ENCODE measurements around the gene RTEL1.

Gene RTEL1, protein sequence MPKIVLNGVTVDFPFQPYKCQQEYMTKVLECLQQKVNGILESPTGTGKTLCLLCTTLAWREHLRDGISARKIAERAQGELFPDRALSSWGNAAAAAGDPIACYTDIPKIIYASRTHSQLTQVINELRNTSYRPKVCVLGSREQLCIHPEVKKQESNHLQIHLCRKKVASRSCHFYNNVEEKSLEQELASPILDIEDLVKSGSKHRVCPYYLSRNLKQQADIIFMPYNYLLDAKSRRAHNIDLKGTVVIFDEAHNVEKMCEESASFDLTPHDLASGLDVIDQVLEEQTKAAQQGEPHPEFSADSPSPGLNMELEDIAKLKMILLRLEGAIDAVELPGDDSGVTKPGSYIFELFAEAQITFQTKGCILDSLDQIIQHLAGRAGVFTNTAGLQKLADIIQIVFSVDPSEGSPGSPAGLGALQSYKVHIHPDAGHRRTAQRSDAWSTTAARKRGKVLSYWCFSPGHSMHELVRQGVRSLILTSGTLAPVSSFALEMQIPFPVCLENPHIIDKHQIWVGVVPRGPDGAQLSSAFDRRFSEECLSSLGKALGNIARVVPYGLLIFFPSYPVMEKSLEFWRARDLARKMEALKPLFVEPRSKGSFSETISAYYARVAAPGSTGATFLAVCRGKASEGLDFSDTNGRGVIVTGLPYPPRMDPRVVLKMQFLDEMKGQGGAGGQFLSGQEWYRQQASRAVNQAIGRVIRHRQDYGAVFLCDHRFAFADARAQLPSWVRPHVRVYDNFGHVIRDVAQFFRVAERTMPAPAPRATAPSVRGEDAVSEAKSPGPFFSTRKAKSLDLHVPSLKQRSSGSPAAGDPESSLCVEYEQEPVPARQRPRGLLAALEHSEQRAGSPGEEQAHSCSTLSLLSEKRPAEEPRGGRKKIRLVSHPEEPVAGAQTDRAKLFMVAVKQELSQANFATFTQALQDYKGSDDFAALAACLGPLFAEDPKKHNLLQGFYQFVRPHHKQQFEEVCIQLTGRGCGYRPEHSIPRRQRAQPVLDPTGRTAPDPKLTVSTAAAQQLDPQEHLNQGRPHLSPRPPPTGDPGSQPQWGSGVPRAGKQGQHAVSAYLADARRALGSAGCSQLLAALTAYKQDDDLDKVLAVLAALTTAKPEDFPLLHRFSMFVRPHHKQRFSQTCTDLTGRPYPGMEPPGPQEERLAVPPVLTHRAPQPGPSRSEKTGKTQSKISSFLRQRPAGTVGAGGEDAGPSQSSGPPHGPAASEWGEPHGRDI (N-terminal part only)

DNA sequence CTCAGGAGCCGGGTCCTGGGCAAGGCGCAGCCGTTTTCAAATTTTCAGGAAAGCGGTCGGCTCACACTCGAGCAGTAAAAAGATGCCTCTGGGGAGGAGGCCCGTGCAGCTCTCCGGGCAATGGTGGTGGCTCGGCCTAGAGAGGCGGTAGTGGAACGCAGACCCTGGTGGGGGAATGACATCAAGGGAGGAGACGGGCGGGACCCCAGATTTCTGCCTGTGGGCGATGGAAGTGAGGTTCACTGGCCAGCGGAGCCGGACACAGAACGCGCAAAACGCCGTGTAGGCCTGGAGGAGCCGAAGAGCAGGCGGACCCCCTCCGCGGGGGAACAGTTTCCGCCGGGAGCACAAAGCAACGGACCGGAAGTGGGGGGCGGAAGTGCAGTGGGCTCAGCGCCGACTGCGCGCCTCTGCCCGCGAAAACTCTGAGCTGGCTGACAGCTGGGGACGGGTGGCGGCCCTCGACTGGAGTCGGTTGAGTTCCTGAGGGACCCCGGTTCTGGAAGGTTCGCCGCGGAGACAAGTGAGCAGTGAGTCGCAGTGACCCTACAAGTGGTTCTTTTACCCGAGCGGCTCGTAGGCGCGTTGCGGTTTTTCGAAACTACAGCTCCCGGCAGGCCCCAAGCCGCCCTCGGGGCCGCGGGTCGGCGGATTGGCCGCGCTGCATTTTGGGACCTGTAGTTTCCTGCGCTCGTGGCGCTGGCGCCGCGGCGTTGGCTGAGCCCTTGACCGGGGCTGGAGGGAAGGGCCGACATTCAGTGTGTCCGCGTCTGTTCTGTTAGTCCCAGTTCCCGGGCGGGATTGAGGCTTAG lies at the start of gene RTEL1:
Gene RTEL1 (plus strand): TSS at position 376 of the 812 bp plus-strand sequence. CDS start 1,091 bp downstream, outside the sequence.
- peak within 1 kb of the TSS; percentile 52 for H3K27ac ChIP-seq (ENCODE audit: low read depth, low read length)
- no peaks in the 10 kb centered on the region; the same call in 1 of the 2 replicates for H3K27me3 ChIP-seq (ENCODE audit: control insufficient read depth, low read length)
- H3K79me2 ChIP-seq (ENCODE audit: control insufficient read depth, low read length) = peaks cover 23% of the 10 kb centered on the region
- H3F3A ChIP-seq (ENCODE audit: control insufficient read depth, insufficient read depth) = no peaks in the 10 kb centered on the region
- H3K36me3 ChIP-seq (ENCODE audit: control insufficient read depth, low read length) = peaks cover 23% of the 10 kb centered on the region
- H3K9me2 ChIP-seq (replicated peaks; ENCODE audit: control insufficient read depth, low read length) = no peaks in the 10 kb centered on the region
- H3K4me3 ChIP-seq (ENCODE audit: low read length) = peak within 1 kb of the TSS; percentile 94
- peak within 1 kb of the TSS; percentile 84 for H3K4me2 ChIP-seq (ENCODE audit: low read length)
- TF ChIP-seq, protein P1, sequence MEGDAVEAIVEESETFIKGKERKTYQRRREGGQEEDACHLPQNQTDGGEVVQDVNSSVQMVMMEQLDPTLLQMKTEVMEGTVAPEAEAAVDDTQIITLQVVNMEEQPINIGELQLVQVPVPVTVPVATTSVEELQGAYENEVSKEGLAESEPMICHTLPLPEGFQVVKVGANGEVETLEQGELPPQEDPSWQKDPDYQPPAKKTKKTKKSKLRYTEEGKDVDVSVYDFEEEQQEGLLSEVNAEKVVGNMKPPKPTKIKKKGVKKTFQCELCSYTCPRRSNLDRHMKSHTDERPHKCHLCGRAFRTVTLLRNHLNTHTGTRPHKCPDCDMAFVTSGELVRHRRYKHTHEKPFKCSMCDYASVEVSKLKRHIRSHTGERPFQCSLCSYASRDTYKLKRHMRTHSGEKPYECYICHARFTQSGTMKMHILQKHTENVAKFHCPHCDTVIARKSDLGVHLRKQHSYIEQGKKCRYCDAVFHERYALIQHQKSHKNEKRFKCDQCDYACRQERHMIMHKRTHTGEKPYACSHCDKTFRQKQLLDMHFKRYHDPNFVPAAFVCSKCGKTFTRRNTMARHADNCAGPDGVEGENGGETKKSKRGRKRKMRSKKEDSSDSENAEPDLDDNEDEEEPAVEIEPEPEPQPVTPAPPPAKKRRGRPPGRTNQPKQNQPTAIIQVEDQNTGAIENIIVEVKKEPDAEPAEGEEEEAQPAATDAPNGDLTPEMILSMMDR (IDR thresholded peaks at IDR 0.05; ENCODE audit: low read depth, low read length, poor library complexity, severe bottlenecking) = no peak
- TF ChIP-seq EZH2phosphoT487 (IDR thresholded peaks at IDR 0.05; ENCODE audit: borderline replicate concordance, low read length) = no peak
- peaks cover 8% of the 10 kb centered on the region; the same call in 1 of the 2 replicates for H4K20me1 ChIP-seq (ENCODE audit: control insufficient read depth, insufficient read depth, low read depth, low read length)
- peaks cover 32% of the 10 kb centered on the region for H3K4me1 ChIP-seq (ENCODE audit: control insufficient read depth, low read length)
- no peaks in the 10 kb centered on the region for H3K9me3 ChIP-seq (ENCODE audit: control insufficient read depth, insufficient read depth, low read length)

DNA sequence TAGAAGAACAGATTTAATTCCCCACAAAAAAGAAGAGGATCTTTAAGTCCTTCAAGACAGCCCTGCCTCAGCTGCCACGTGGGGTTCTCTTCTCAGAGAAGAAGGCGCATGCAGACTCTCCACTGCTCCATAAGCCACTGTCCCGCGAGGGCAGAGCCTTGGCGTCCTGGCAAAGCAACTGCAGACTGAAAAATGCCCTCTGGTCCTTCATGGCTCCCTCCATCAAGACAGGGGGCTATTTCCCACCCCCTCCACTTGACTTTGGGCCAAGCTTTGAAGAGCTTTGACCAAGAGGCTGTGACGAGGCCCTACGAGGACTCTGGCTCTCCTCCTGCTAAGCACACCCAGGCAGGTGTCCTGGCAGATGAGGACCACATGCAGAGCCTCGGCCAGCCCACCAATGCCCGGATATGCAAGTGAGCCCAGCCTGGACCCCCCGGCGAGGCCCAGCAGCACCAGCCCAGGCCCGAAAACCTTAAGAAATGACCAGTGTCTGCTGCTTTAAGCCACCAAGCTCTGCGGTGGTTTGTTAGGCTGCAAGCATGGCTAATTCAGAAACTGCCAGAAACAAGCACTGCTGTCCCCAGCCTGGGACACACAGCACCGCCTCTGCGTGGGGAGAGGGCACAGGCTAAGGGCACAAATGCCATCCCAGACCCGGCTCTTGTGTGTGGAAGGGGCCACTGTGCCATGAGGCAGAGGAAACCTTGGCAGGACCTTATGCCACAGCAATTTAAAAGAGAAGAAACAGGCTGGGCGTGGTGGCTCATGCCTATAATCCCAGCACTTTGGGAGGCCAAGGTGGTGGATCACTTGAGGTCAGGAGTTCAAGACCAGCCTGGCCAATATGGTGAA lies 47.3 kb upstream of the RTEL1 start:
- no peaks in the 10 kb centered on the region for H3F3A ChIP-seq (ENCODE audit: control insufficient read depth, insufficient read depth)
- H3K9me2 ChIP-seq (replicated peaks; ENCODE audit: control insufficient read depth, low read length) = no peaks in the 10 kb centered on the region
- no peak overlapping the region for H3K4me3 ChIP-seq (ENCODE audit: low read length)
- H3K27me3 ChIP-seq (ENCODE audit: control insufficient read depth, low read length) = no peaks in the 10 kb centered on the region
- no peak for TF ChIP-seq EZH2phosphoT487 (IDR thresholded peaks at IDR 0.05; ENCODE audit: borderline replicate concordance, low read length)
- TF ChIP-seq, protein P1 (IDR thresholded peaks at IDR 0.05; ENCODE audit: low read depth, low read length, poor library complexity, severe bottlenecking) = no peak
- H3K4me2 ChIP-seq (ENCODE audit: low read length) = no peak overlapping the region
- H3K4me1 ChIP-seq (ENCODE audit: control insufficient read depth, low read length) = no peaks in the 10 kb centered on the region
- H4K20me1 ChIP-seq (ENCODE audit: control insufficient read depth, insufficient read depth, low read depth, low read length) = no peaks in the 10 kb centered on the region
- no peaks in the 10 kb centered on the region for H3K9me3 ChIP-seq (ENCODE audit: control insufficient read depth, insufficient read depth, low read length)
- peaks cover 31% of the 10 kb centered on the region for H3K79me2 ChIP-seq (ENCODE audit: control insufficient read depth, low read length)
- peaks cover 6% of the 10 kb centered on the region; the same call in 1 of the 2 replicates for H3K36me3 ChIP-seq (ENCODE audit: control insufficient read depth, low read length)
- H3K27ac ChIP-seq (ENCODE audit: low read depth, low read length) = no peak overlapping the region

Measured in DOHH2 (cell line).